ENCODE data around the gene LYST. TPM values are rescaled to one million over a fixed set of nuclear protein-coding genes. Genes with fewer than 3 reads are reported as not detected.

Gene LYST
- polyA plus RNA-seq, 4 donors, result 2.9 to 6.6 (median 5.0) TPM

GRCh38 chr1:235878082-235878811 is 11.5 kb upstream of the LYST start:
- FAIRE-seq, result no peak
- 63 to 76% (median 69%) methylated on average over 6 of the region's 6 CpGs for WGBS, 3 donors

GRCh38 chr1:235876402-235876841 is 9.7 kb upstream of the LYST start:
- Histone ChIP-seq H3K36me3 (ENCODE audit: control insufficient read depth in 3 of 3, insufficient read depth in 2 of 3, low read depth in 1 of 3, low read length in 3 of 3) (no peaks in the 10 kb centered on the region), H3K4me1 (ENCODE audit: control insufficient read depth in 3 of 3, insufficient read depth in 2 of 3, low read depth in 1 of 3, low read length in 2 of 3) (no peaks in the 10 kb centered on the region), H3K27me3 (ENCODE audit: control insufficient read depth in 3 of 3, insufficient read depth in 3 of 3, low read length in 3 of 3) (peaks cover 0 to 3% (median 0%) of the 10 kb centered on the region in 3 donors), H3K27ac (ENCODE audit: low read depth in 1 of 3, low read length in 2 of 3) (no peak overlapping the region), H3K9me3 (ENCODE audit: control insufficient read depth in 2 of 2, insufficient read depth in 1 of 2, low read depth in 1 of 2, low read length in 1 of 2) (no peaks in the 10 kb centered on the region), H3K4me3 (ENCODE audit: low read depth in 1 of 3, low read length in 3 of 3) (no peak overlapping the region)
- WGBS, 3 donors, result 60 to 70% (median 66%) methylated on average over 2 of the region's 2 CpGs
- DNase-seq (no peak), FAIRE-seq (no peak)

More at GRCh38 chr1:235878082-235878811, 11.5 kb upstream of the LYST start:
- H3K27me3 ChIP-seq (ENCODE audit: control insufficient read depth in 3 of 3, insufficient read depth in 3 of 3, low read length in 3 of 3), result no peaks in the 10 kb centered on the region
- H3K9me3 ChIP-seq (ENCODE audit: control insufficient read depth in 2 of 2, insufficient read depth in 1 of 2, low read depth in 1 of 2, low read length in 1 of 2), result no peaks in the 10 kb centered on the region
- no peak overlapping the region for H3K4me3 ChIP-seq (ENCODE audit: low read depth in 1 of 3, low read length in 3 of 3)
- no peak overlapping the region for H3K27ac ChIP-seq (ENCODE audit: low read depth in 1 of 3, low read length in 2 of 3)
- DNase-seq, result no peak
- H3K36me3 ChIP-seq (ENCODE audit: control insufficient read depth in 3 of 3, insufficient read depth in 2 of 3, low read depth in 1 of 3, low read length in 3 of 3), result no peaks in the 10 kb centered on the region
- H3K4me1 ChIP-seq (ENCODE audit: control insufficient read depth in 3 of 3, insufficient read depth in 2 of 3, low read depth in 1 of 3, low read length in 2 of 3), result no peaks in the 10 kb centered on the region

GRCh38 chr1:235875036-235875597 is 8.4 kb upstream of the LYST start:
- Histone ChIP-seq H3K4me1 (ENCODE audit: control insufficient read depth in 3 of 3, insufficient read depth in 2 of 3, low read depth in 1 of 3, low read length in 2 of 3) (no peaks in the 10 kb centered on the region), H3K4me3 (ENCODE audit: low read depth in 1 of 3, low read length in 3 of 3) (no peak overlapping the region), H3K36me3 (ENCODE audit: control insufficient read depth in 3 of 3, insufficient read depth in 2 of 3, low read depth in 1 of 3, low read length in 3 of 3) (no peaks in the 10 kb centered on the region), H3K9me3 (ENCODE audit: control insufficient read depth in 2 of 2, insufficient read depth in 1 of 2, low read depth in 1 of 2, low read length in 1 of 2) (no peaks in the 10 kb centered on the region), H3K27me3 (ENCODE audit: control insufficient read depth in 3 of 3, insufficient read depth in 3 of 3, low read length in 3 of 3) (peaks cover 0 to 3% (median 0%) of the 10 kb centered on the region in 3 donors), H3K27ac (ENCODE audit: low read depth in 1 of 3, low read length in 2 of 3) (peak overlapping the region in 1 of 3 donors; percentile 30)
- DNase-seq, result no peak
- FAIRE-seq, result no peak
- WGBS, 3 donors, result 72 to 80% (median 75%) methylated on average over 4 of the region's 4 CpGs

GRCh38 chr1:235874261-235874660 is 7.6 kb upstream of the LYST start:
- 70 to 75% (median 71%) methylated on average over 4 of the region's 4 CpGs for WGBS, 3 donors
- H3K36me3 ChIP-seq (ENCODE audit: control insufficient read depth in 3 of 3, insufficient read depth in 2 of 3, low read depth in 1 of 3, low read length in 3 of 3), result no peaks in the 10 kb centered on the region
- FAIRE-seq (no peak), DNase-seq (no peak)
- H3K27ac ChIP-seq (ENCODE audit: low read depth in 1 of 3, low read length in 2 of 3), result no peak overlapping the region
- peaks cover 0 to 3% (median 0%) of the 10 kb centered on the region in 3 donors for H3K27me3 ChIP-seq (ENCODE audit: control insufficient read depth in 3 of 3, insufficient read depth in 3 of 3, low read length in 3 of 3)
- H3K4me1 ChIP-seq (ENCODE audit: control insufficient read depth in 3 of 3, insufficient read depth in 2 of 3, low read depth in 1 of 3, low read length in 2 of 3), result no peaks in the 10 kb centered on the region
- no peaks in the 10 kb centered on the region for H3K9me3 ChIP-seq (ENCODE audit: control insufficient read depth in 2 of 2, insufficient read depth in 1 of 2, low read depth in 1 of 2, low read length in 1 of 2)
- no peak overlapping the region for H3K4me3 ChIP-seq (ENCODE audit: low read depth in 1 of 3, low read length in 3 of 3)

- H3K27ac ChIP-seq (ENCODE audit: low read depth in 1 of 3, low read length in 2 of 3), result no peak overlapping the region
- no peak for FAIRE-seq
- WGBS, 3 donors, result 67 to 85% (median 83%) methylated on average over 2 of the region's 2 CpGs
Measured at GRCh38 chr1:235873571-235873970, 6.9 kb upstream of the LYST start.

GRCh38 chr1:235873045-235873444 is 6.3 kb upstream of the LYST start:
- 42 to 64% (median 56%) methylated on average over 1 of the region's 1 CpG for WGBS, 3 donors
- Histone ChIP-seq H3K36me3 (ENCODE audit: control insufficient read depth in 3 of 3, insufficient read depth in 2 of 3, low read depth in 1 of 3, low read length in 3 of 3) (no peaks in the 10 kb centered on the region), H3K9me3 (ENCODE audit: control insufficient read depth in 2 of 2, insufficient read depth in 1 of 2, low read depth in 1 of 2, low read length in 1 of 2) (no peaks in the 10 kb centered on the region), H3K27me3 (ENCODE audit: control insufficient read depth in 3 of 3, insufficient read depth in 3 of 3, low read length in 3 of 3) (peaks cover 0 to 3% (median 0%) of the 10 kb centered on the region in 3 donors), H3K27ac (ENCODE audit: low read depth in 1 of 3, low read length in 2 of 3) (no peak overlapping the region), H3K4me1 (ENCODE audit: control insufficient read depth in 3 of 3, insufficient read depth in 2 of 3, low read depth in 1 of 3, low read length in 2 of 3) (no peaks in the 10 kb centered on the region), H3K4me3 (ENCODE audit: low read depth in 1 of 3, low read length in 3 of 3) (no peak overlapping the region)
- FAIRE-seq (no peak), DNase-seq (no peak)

More at GRCh38 chr1:235873571-235873970, 6.9 kb upstream of the LYST start:
- no peaks in the 10 kb centered on the region for H3K4me1 ChIP-seq (ENCODE audit: control insufficient read depth in 3 of 3, insufficient read depth in 2 of 3, low read depth in 1 of 3, low read length in 2 of 3)
- H3K27me3 ChIP-seq (ENCODE audit: control insufficient read depth in 3 of 3, insufficient read depth in 3 of 3, low read length in 3 of 3), result peaks cover 0 to 3% (median 0%) of the 10 kb centered on the region in 3 donors
- no peaks in the 10 kb centered on the region for H3K9me3 ChIP-seq (ENCODE audit: control insufficient read depth in 2 of 2, insufficient read depth in 1 of 2, low read depth in 1 of 2, low read length in 1 of 2)
- no peaks in the 10 kb centered on the region for H3K36me3 ChIP-seq (ENCODE audit: control insufficient read depth in 3 of 3, insufficient read depth in 2 of 3, low read depth in 1 of 3, low read length in 3 of 3)
- no peak for DNase-seq
- H3K4me3 ChIP-seq (ENCODE audit: low read depth in 1 of 3, low read length in 3 of 3), result no peak overlapping the region

GRCh38 chr1:235872270-235872669 is 5.6 kb upstream of the LYST start:
- Histone ChIP-seq H3K36me3 (ENCODE audit: control insufficient read depth in 3 of 3, insufficient read depth in 2 of 3, low read depth in 1 of 3, low read length in 3 of 3) (no peaks in the 10 kb centered on the region), H3K27ac (ENCODE audit: low read depth in 1 of 3, low read length in 2 of 3) (no peak overlapping the region), H3K4me3 (ENCODE audit: low read depth in 1 of 3, low read length in 3 of 3) (no peak overlapping the region), H3K9me3 (ENCODE audit: control insufficient read depth in 2 of 2, insufficient read depth in 1 of 2, low read depth in 1 of 2, low read length in 1 of 2) (no peaks in the 10 kb centered on the region), H3K27me3 (ENCODE audit: control insufficient read depth in 3 of 3, insufficient read depth in 3 of 3, low read length in 3 of 3) (peaks cover 0 to 3% (median 0%) of the 10 kb centered on the region in 3 donors), H3K4me1 (ENCODE audit: control insufficient read depth in 3 of 3, insufficient read depth in 2 of 3, low read depth in 1 of 3, low read length in 2 of 3) (no peaks in the 10 kb centered on the region)
- FAIRE-seq, result no peak
- 81 to 93% (median 90%) methylated on average over 6 of the region's 6 CpGs for WGBS, 3 donors
- DNase-seq, result no peak

- FAIRE-seq (no peak), DNase-seq (no peak)
- Histone ChIP-seq H3K4me1 (ENCODE audit: control insufficient read depth in 3 of 3, insufficient read depth in 2 of 3, low read depth in 1 of 3, low read length in 2 of 3) (peaks cover 0 to 2% (median 0%) of the 10 kb centered on the region in 3 donors), H3K27me3 (ENCODE audit: control insufficient read depth in 3 of 3, insufficient read depth in 3 of 3, low read length in 3 of 3) (peaks cover 0 to 2% (median 0%) of the 10 kb centered on the region in 3 donors), H3K27ac (ENCODE audit: low read depth in 1 of 3, low read length in 2 of 3) (peak overlapping the region in 1 of 3 donors; percentile 97), H3K4me3 (ENCODE audit: low read depth in 1 of 3, low read length in 3 of 3) (no peak overlapping the region), H3K36me3 (ENCODE audit: control insufficient read depth in 3 of 3, insufficient read depth in 2 of 3, low read depth in 1 of 3, low read length in 3 of 3) (no peaks in the 10 kb centered on the region), H3K9me3 (ENCODE audit: control insufficient read depth in 2 of 2, insufficient read depth in 1 of 2, low read depth in 1 of 2, low read length in 1 of 2) (no peaks in the 10 kb centered on the region)
- 52 to 70% (median 55%) methylated on average over 9 of the region's 9 CpGs for WGBS, 3 donors
Measured at GRCh38 chr1:235867903-235868469, 1.3 kb upstream of the LYST start.

All from small intestine (tissue), 7 donors.